ENCODE measurements around the gene SRPX2.
A peak's percentile ranks its signal among the peaks of the same experiment; 100 is the strongest.

Gene SRPX2

GRCh38 chrX:100636321-100636991 lies 7.5 kb upstream of the SRPX2 start, which contains the start of gene TSPAN6:
Gene TSPAN6, minus strand, starts transcription at chrX:100636806. Its CDS starts 112 bp downstream, at chrX:100636694.
- Histone ChIP-seq H3K27me3 (ENCODE audit: low read depth) (no peaks in the 10 kb centered on the region), H3K4me1 (peaks cover 5% of the 10 kb centered on the region; the same call in 1 of the 2 replicates), H3K9me3 (no peaks in the 10 kb centered on the region), H3K4me3 (no peak within 1 kb of the TSS), H3K36me3 (replicated peaks) (no peaks in the 10 kb centered on the region)
- in situ Hi-C loops (cut with MboI; ENCODE audit: low sequenced_read_pairs) = no loop called here
- no peak for DNase-seq (ENCODE audit: low spot score in 2 of 2)

GRCh38 chrX:100642290-100642689 lies 1.7 kb upstream of the SRPX2 start:
- no peak for DNase-seq (ENCODE audit: low spot score in 2 of 2)
- no peaks in the 10 kb centered on the region for H3K27me3 ChIP-seq (ENCODE audit: low read depth)
- in situ Hi-C loops (cut with MboI; ENCODE audit: low sequenced_read_pairs) = no loop called here

GRCh38 chrX:100643212-100643611 lies 787 bp upstream of the SRPX2 start:
- H3K9me3 ChIP-seq = no peaks in the 10 kb centered on the region
- no peaks in the 10 kb centered on the region for H3K36me3 ChIP-seq (replicated peaks)
- in situ Hi-C loops (cut with MboI; ENCODE audit: low sequenced_read_pairs) = no loop called here
- H3K4me1 ChIP-seq = peaks cover 10% of the 10 kb centered on the region
- DNase-seq (ENCODE audit: low spot score in 2 of 2) = no peak
- no peaks in the 10 kb centered on the region for H3K27me3 ChIP-seq (ENCODE audit: low read depth)
- H3K4me3 ChIP-seq = no peak overlapping the region

More at GRCh38 chrX:100642290-100642689, 1.7 kb upstream of the SRPX2 start:
- H3K36me3 ChIP-seq (replicated peaks) = no peaks in the 10 kb centered on the region
- H3K9me3 ChIP-seq = no peaks in the 10 kb centered on the region
- no peak overlapping the region for H3K4me3 ChIP-seq
- peaks cover 12% of the 10 kb centered on the region for H3K4me1 ChIP-seq

GRCh38 chrX:100645106-100645505 lies 1.1 kb downstream of the SRPX2 start:
- H3K9me3 ChIP-seq = no peaks in the 10 kb centered on the region
- no peak for DNase-seq (ENCODE audit: low spot score in 2 of 2)
- H3K4me3 ChIP-seq = no peak overlapping the region
- H3K36me3 ChIP-seq (replicated peaks) = no peaks in the 10 kb centered on the region
- in situ Hi-C loops (cut with MboI; ENCODE audit: low sequenced_read_pairs) = no loop called here
- peaks cover 18% of the 10 kb centered on the region for H3K4me1 ChIP-seq
- H3K27me3 ChIP-seq (ENCODE audit: low read depth) = no peaks in the 10 kb centered on the region

- no peak for DNase-seq (ENCODE audit: low spot score in 2 of 2)
- Histone ChIP-seq H3K36me3 (replicated peaks) (no peaks in the 10 kb centered on the region), H3K4me1 (peaks cover 22% of the 10 kb centered on the region), H3K4me3 (no peak overlapping the region), H3K9me3 (no peaks in the 10 kb centered on the region), H3K27me3 (ENCODE audit: low read depth) (no peaks in the 10 kb centered on the region)
- in situ Hi-C loops (cut with MboI; ENCODE audit: low sequenced_read_pairs) = no loop called here
Observed at GRCh38 chrX:100647095-100647494, 3.1 kb downstream of the SRPX2 start.

GRCh38 chrX:100647739-100648138 lies 3.7 kb downstream of the SRPX2 start:
- no peak for DNase-seq (ENCODE audit: low spot score in 2 of 2)
- H3K4me1 ChIP-seq = peaks cover 22% of the 10 kb centered on the region
- H3K9me3 ChIP-seq = no peaks in the 10 kb centered on the region
- no peak overlapping the region for H3K4me3 ChIP-seq
- H3K36me3 ChIP-seq (replicated peaks) = no peaks in the 10 kb centered on the region
- no peaks in the 10 kb centered on the region for H3K27me3 ChIP-seq (ENCODE audit: low read depth)
- in situ Hi-C loops (cut with MboI; ENCODE audit: low sequenced_read_pairs) = no loop called here

- Histone ChIP-seq H3K9me3 (no peaks in the 10 kb centered on the region), H3K4me1 (peaks cover 20% of the 10 kb centered on the region), H3K4me3 (no peak overlapping the region), H3K27me3 (ENCODE audit: low read depth) (no peaks in the 10 kb centered on the region), H3K36me3 (replicated peaks) (no peaks in the 10 kb centered on the region)
- in situ Hi-C loops (cut with MboI; ENCODE audit: low sequenced_read_pairs) = no loop called here
- DNase-seq (ENCODE audit: low spot score in 2 of 2) = no peak
Observed at GRCh38 chrX:100648458-100649417, 4.7 kb downstream of the SRPX2 start.

- Histone ChIP-seq H3K4me1 (peaks cover 12% of the 10 kb centered on the region), H3K4me3 (no peak overlapping the region), H3K36me3 (replicated peaks) (no peaks in the 10 kb centered on the region), H3K27me3 (ENCODE audit: low read depth) (no peaks in the 10 kb centered on the region), H3K9me3 (no peaks in the 10 kb centered on the region)
- in situ Hi-C loops (cut with MboI; ENCODE audit: low sequenced_read_pairs) = no loop called here
- DNase-seq (ENCODE audit: low spot score in 2 of 2) = peak; percentile 59 to 73
Observed at GRCh38 chrX:100649550-100650356, 5.8 kb downstream of the SRPX2 start.

- H3K36me3 ChIP-seq (replicated peaks) = no peaks in the 10 kb centered on the region
- no peaks in the 10 kb centered on the region for H3K9me3 ChIP-seq
- H3K27me3 ChIP-seq (ENCODE audit: low read depth) = no peaks in the 10 kb centered on the region
- H3K4me3 ChIP-seq = no peak overlapping the region
- H3K4me1 ChIP-seq = peaks cover 12% of the 10 kb centered on the region
- no peak for DNase-seq (ENCODE audit: low spot score in 2 of 2)
- in situ Hi-C loops (cut with MboI; ENCODE audit: low sequenced_read_pairs) = no loop called here
Observed at GRCh38 chrX:100650841-100651240, 6.8 kb downstream of the SRPX2 start.

GRCh38 chrX:100652266-100652665 lies 8.3 kb downstream of the SRPX2 start:
- no peak for DNase-seq (ENCODE audit: low spot score in 2 of 2)
- no peak overlapping the region for H3K4me3 ChIP-seq
- in situ Hi-C loops (cut with MboI; ENCODE audit: low sequenced_read_pairs) = no loop called here
- H3K9me3 ChIP-seq = no peaks in the 10 kb centered on the region
- H3K27me3 ChIP-seq (ENCODE audit: low read depth) = no peaks in the 10 kb centered on the region
- H3K36me3 ChIP-seq (replicated peaks) = no peaks in the 10 kb centered on the region
- peaks cover 12% of the 10 kb centered on the region for H3K4me1 ChIP-seq

GRCh38 chrX:100654261-100654660 lies 10.3 kb downstream of the SRPX2 start:
- Histone ChIP-seq H3K4me1 (peaks cover 12% of the 10 kb centered on the region), H3K27me3 (ENCODE audit: low read depth) (no peaks in the 10 kb centered on the region), H3K9me3 (no peaks in the 10 kb centered on the region), H3K4me3 (no peak overlapping the region), H3K36me3 (replicated peaks) (no peaks in the 10 kb centered on the region)
- peak; percentile 47 to 61 for DNase-seq (ENCODE audit: low spot score in 2 of 2)
- in situ Hi-C loops (cut with MboI; ENCODE audit: low sequenced_read_pairs) = no loop called here

GRCh38 chrX:100658941-100659381 lies 15.0 kb downstream of the SRPX2 start:
- no peak for DNase-seq (ENCODE audit: low spot score in 2 of 2)
- no peaks in the 10 kb centered on the region for H3K9me3 ChIP-seq
- in situ Hi-C loops (cut with MboI; ENCODE audit: low sequenced_read_pairs) = no loop called here
- H3K4me1 ChIP-seq = no peaks in the 10 kb centered on the region
- no peak overlapping the region for H3K4me3 ChIP-seq
- H3K27me3 ChIP-seq (ENCODE audit: low read depth) = no peaks in the 10 kb centered on the region
- H3K36me3 ChIP-seq (replicated peaks) = no peaks in the 10 kb centered on the region

- Histone ChIP-seq H3K36me3 (replicated peaks) (no peaks in the 10 kb centered on the region), H3K9me3 (no peaks in the 10 kb centered on the region), H3K27me3 (ENCODE audit: low read depth) (no peaks in the 10 kb centered on the region), H3K4me1 (no peaks in the 10 kb centered on the region), H3K4me3 (no peak overlapping the region)
- no peak for DNase-seq (ENCODE audit: low spot score in 2 of 2)
- in situ Hi-C loops (cut with MboI; ENCODE audit: low sequenced_read_pairs) = no loop called here
Observed at GRCh38 chrX:100659431-100660137, 15.6 kb downstream of the SRPX2 start.
